ENCODE results near the gene KLF14. TPM values are rescaled to one million over a fixed set of nuclear protein-coding genes. Genes with fewer than 3 reads are reported as not detected.
"Not testable (repeated sequence)": the region's sequence is repeated elsewhere in the genome, so short reads cannot be mapped to it uniquely, and the experiment has no call there.

KLF14 gene
- total RNA-seq, 2 donors from 2014 or later: not detected

- no peak for ATAC-seq
- intact Hi-C loops (cut with DNase I): loop anchor here (2.0 to 10.0 kb wide), 4 partner anchors 236 to 653 kb away; partner anchors contain the start of gene KLHDC10 (in 2 of the 2)
- DNase-seq: no peak
These were observed 10.2 kb downstream of the KLF14 start for GRCh38 chr7:130723784-130724183.

DNA sequence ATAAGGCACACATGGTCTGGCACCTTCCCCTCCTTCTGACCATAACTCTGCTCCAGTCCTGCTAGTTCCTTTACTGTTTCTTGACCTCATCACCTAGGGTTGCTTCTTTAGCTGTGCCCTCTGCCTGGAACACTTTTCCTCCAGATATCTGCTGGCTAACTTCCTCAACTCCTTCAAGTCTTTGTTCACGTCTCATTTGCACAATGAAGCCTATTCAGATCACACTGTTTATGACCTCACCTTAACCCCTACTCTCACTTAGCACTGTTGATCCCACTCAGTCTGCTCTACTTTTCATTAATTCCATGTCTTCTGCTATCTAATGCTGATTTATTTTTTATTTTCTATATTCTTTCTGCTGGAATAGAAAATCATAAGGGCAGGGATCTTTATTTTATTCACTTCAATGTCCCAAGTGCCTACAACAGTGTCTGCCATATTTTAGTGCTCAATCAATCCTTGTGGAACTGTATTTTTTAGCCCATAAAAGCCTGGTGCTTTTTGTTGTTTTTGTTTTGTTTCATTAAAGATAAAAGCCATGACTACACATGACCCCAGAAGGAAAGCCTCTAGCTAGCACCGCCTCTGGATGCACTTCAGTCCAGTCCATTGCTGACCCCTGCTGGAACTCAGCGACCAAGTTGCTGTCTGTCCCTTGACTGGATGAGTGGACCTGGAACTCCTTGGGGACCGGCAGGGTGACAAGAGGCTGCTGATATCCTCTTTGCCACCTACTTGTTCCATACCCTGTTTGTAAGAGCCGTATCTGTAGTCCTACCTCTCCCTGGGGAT, 12.3 kb downstream of the KLF14 start:
- DNase-seq: peak; percentile 79
- intact Hi-C loops (cut with DNase I): loop anchor here (2.0 to 10.0 kb wide), 4 partner anchors 234 to 651 kb away; partner anchors contain the start of gene KLHDC10 (in 2 of the 2)
- peak; percentile 97 to 99 for ATAC-seq

DNA sequence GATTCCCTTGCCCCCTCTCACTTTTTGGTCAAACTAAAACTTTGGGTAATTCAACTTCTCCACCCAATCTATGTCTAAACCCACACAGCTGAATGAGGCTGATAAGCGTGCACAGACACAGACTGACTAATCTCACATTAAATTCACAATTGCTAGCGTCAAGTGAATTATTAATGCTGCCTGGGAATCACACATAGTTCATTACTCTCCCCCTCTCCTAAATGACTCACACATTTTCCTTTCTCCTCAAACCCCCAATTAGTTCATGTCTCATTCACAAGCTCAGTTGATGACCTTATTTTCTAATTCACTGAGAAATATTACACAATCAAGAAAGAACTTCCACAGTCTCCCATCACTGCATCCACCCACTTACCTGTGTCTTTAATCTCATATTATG, 14.5 kb downstream of the KLF14 start:
- DNase-seq (no peak), ATAC-seq (no peak)
- intact Hi-C loops (cut with DNase I): no loop called here

- DNase-seq (no peak), ATAC-seq (no peak)
- intact Hi-C loops (cut with DNase I): no loop called here
These were observed 21.6 kb downstream of the KLF14 start for GRCh38 chr7:130712416-130712815.

GRCh38 chr7:130708766-130709165, 25.2 kb downstream of the KLF14 start:
- ATAC-seq: no peak

GRCh38 chr7:130708001-130708400, 26.0 kb downstream of the KLF14 start:
- no peak for ATAC-seq
- no peak for DNase-seq
- intact Hi-C loops (cut with DNase I): no loop called here

More at GRCh38 chr7:130708766-130709165, 25.2 kb downstream of the KLF14 start:
- DNase-seq: no peak
- intact Hi-C loops (cut with DNase I): no loop called here

DNA sequence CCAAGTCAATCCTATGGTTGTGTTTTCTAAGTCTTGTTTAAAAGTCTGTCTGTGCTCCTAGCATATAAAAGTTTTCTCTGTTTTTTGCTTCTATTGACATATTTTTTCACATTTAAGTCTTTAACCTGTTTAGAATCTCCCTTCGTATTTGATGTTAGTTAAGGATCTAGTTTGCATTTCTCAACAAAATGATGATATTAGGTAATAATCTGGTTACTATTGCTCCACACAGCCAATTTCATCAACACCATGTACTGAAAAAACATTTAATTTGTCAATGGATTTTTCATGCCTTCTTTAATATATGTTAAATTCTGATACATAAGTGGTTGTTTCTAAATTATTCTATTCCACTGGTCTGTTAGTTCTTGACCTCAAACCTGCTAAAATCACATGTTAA, 30.2 kb downstream of the KLF14 start:
- DNase-seq (no peak), ATAC-seq (no peak)
- intact Hi-C loops (cut with DNase I): no loop called here

DNA sequence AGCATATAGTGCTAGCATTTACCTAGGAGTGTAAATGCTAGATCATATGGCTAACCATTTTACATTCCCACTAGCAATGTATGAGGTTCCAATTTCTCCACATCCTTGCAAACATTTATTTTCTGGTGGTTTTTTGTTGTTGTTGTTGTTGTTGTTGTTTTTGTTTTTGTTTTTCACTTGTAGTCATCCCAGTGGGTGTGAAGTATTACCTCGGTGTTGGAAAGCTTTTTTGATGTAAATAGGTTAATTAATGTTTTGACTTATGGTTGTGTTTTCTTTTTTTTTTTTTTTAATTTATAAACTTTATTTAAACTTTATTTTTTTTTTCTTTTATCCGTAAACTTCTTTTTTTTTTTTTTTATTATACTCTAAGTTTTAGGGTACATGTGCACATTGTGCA, 32.4 kb downstream of the KLF14 start:
- intact Hi-C loops (cut with DNase I): no loop called here
- DNase-seq (no peak), ATAC-seq (no peak)

GRCh38 chr7:130700760-130701159, 33.2 kb downstream of the KLF14 start:
- no peak for ATAC-seq

GRCh38 chr7:130699686-130700085, 34.3 kb downstream of the KLF14 start:
- DNase-seq (no peak), ATAC-seq (no peak)
- intact Hi-C loops (cut with DNase I): no loop called here

More at GRCh38 chr7:130700760-130701159, 33.2 kb downstream of the KLF14 start:
- no peak for DNase-seq
- intact Hi-C loops (cut with DNase I): no loop called here

- ATAC-seq: no peak
- intact Hi-C loops (cut with DNase I): no loop called here
- DNase-seq: no peak
These were observed 36.2 kb downstream of the KLF14 start for GRCh38 chr7:130697820-130698219.

GRCh38 chr7:130695840-130696239, 38.2 kb downstream of the KLF14 start:
- intact Hi-C loops (cut with DNase I): no loop called here
- DNase-seq: no peak
- no peak for ATAC-seq

GRCh38 chr7:130692396-130692795, 41.6 kb downstream of the KLF14 start:
- DNase-seq; intact Hi-C loops (cut with DNase I); ATAC-seq: not testable (repeated sequence)

GRCh38 chr7:130689683-130690082, 44.3 kb downstream of the KLF14 start:
- DNase-seq: no peak
- intact Hi-C loops (cut with DNase I): no loop called here
- no peak for ATAC-seq

DNA sequence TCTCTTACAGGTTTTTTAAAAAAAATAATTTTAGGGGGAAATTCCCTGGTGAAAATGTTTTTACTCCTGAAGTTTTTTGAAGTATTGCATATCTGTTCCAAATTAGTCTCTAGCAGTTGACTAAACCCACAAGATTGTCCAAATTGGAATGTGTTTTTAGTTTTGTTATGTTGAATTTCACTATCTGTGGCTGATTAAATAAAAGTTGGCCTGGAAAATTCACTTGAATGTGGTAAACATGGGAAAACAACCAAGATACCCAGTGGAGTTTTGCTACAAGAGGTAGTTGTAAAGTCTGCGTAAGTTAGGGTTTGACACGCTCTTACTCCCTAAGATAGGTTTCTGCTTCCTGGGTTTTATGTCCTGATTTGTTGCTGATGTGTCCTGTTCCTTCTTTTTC, 51.0 kb downstream of the KLF14 start:
- intact Hi-C loops (cut with DNase I): no loop called here
- no peak for ATAC-seq
- DNase-seq: no peak

Other genes starting within 250 kb of the KLF14 start
- gene MEST, start 242.1 kb downstream of the KLF14 start, total RNA-seq: 10 to 100 TPM; 68.0 to 96.5 TPM
- gene COPG2, start 65.5 kb downstream of the KLF14 start, total RNA-seq: 10 to 100 TPM; 17.9 to 18.4 TPM
- gene TSGA13, start 47.7 kb downstream of the KLF14 start, total RNA-seq: not detected

Data from left cardiac atrium (tissue), 4 donors.